Stimulated activated CD8-positive, alpha-beta memory T cell treated with anti-CD3 and anti-CD28 coated beads, Interleukin-12 subunit alpha, Interleukin-12 subunit beta, amount 100 ng/mL, for 24 hours (primary cell): ENCODE results near the gene PKN2.
A peak's percentile ranks its signal among the peaks of the same experiment; 100 is the strongest.
"Not testable (repeated sequence)": the region's sequence is repeated elsewhere in the genome, so short reads cannot be mapped to it uniquely, and the experiment has no call there.

Experiments used
- DNase-seq: peaks from one replicate; pipeline ENCODE4 v3.0.0-alpha.2; 2020; ENCODE audit errors: extremely low read depth

Gene PKN2

DNA sequence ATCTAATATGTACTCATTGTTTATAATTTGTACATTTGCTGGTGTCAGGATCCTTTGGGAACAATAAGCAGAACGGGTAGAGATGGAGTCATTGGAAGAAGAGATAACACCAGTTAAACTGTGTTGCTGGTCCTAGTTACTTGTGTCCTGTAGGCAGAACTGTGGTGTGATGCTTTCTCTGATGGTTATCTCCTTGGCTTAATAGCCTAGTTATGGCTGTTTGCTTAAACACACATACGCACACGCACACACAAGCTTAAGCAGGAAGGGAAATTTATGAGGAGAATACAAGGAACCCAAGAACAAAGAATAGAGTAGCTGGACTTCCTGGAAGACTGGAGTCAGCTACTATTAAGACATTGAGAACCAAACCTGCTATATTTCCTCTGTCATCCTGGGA lies 5.7 kb upstream of the PKN2 start:
- DNase-seq: no peak

DNA sequence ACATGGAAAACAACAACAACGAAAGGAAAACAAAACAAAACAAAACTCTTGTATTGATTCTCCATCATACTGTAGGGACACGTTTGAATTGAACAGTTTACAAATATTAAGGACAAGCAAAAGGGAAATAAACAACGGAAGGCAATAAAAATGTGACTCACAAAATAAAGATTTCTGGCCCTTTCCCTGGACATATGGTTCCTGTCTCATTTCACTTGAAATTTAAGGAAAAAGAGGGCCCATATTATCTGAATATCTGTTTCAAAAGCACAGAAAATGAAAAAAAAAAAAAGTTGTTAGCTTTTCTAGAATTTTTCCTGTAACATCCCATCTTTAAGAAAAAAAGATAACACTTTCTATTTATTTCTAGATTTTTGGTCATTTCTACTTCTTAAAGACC lies 3.6 kb upstream of the PKN2 start:
- DNase-seq: no peak

DNA sequence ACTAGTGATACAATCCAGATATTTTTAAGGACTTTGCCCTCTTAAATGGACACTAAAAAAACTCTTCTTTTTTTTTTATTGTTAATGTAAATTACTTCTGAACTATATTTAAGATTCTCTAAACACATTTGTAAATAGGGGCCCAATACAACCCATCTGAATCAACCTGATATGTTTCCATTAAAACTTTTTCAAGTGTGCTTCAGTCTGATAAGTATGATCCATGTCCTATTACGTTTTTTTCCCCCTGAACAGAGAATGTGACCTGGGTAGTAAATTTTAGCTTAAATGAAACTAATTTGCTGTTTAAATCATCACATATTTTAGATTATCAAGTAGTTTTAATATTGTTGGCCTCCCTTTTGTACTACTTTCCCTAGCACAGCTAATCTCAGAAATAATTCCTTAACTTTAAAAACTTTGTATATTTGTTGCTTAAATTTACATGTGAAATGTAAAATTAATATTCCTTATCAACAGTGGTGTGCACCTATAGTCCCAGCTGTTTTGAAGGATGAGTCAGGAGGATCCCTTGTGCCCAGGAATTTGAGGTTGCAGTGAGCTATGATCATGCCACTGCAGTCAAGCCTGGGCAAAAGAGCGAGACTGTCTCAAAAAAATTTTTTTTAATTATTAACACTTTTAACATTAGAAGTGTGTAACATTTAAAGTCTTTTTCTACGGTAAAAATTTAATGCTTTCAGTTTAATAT lies 3.0 kb upstream of the PKN2 start:
- no peak for DNase-seq

DNA sequence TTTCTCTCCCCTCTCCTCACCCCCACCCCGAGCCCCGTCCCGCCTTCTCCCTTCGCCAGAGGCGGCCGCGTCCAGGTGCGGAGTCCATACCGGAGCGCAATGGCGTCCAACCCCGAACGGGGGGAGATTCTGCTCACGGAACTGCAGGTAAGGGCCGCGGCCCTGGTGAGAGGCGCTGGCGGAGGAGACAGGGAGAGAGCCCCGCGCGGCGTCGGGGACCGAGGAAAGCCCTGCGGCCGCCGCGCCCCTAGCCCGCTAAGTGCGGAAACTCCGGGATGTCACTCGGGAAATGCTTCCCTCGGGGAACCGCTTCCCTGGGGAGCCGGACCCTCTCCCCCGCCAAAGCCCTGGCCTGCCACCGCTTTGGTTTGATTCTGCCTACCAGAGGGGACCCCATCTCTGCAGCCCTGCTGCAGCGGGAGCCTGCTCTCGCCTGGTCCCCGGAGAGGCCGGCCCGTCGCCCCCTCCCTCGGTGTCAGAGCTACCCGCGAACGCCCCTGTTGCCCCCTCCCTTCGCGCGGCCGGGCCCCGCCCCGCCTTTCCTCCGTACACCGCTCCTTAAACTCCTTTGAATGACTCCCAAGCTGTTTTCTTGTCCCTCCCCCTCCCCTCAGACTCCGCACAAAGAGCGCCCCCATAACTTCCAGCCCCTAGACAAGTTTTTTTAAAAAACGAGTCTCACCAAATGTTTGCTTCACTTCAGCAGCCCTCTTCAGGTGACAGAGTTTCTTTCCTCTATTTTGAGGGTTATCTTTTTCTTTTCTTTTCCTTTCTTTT lies 597 bp downstream of the PKN2 start:
- DNase-seq: peak; percentile 31

DNA sequence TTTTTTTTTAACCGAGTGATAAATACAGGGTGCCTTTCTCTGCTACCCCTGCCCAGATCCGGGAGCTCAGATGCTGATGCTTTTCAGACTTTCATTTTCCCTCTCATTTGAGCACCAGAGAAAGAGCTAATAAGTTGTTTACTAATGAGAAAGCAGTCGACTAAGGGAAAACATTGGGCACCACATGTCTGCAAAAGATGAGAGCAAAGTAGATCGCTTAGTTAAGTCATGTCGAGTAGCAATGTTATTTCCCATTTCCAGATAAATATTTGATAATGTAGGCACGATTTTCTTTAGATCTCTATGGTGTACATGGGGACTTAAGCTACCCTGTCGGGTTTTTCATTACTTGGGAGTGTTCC lies 1.2 kb downstream of the PKN2 start:
- DNase-seq: no peak

DNA sequence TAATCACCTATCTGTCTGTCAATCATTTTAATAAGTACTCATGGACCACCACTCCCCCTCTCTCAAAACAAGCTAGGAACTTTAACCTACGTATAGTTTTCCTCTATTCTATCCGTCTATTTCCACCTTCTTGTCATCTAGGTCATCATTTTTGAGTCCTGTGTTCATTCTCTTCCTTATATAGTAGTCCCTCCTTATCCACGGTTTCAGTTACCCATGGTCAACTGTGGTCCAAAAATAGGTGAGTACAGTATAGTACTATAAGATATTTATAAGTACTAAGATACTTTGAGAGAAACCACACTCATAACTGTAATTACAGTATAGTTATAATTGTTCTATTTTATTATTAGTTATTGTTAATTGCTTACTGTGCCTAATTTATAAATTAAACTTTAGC lies 7.5 kb downstream of the PKN2 start:
- DNase-seq: no peak

DNA sequence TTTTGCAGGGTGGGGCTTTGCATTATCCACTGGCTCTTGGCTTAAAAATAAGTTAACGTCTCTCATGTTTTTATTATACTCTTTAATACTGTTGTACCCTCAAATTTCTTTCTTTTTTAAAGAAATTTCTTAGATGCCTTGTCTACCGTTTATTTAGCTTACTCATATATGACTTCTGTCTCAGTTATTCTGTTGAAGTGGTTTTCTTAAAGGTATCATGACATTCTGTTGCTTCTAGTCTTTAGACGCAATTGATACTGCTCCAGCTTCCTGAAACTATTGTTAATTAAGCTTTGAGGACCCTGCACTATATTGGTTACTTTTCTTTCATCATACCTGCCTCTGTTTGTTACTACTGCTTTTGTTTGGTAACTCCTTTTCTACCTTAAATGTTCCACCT lies 11.7 kb downstream of the PKN2 start:
- no peak for DNase-seq

DNA sequence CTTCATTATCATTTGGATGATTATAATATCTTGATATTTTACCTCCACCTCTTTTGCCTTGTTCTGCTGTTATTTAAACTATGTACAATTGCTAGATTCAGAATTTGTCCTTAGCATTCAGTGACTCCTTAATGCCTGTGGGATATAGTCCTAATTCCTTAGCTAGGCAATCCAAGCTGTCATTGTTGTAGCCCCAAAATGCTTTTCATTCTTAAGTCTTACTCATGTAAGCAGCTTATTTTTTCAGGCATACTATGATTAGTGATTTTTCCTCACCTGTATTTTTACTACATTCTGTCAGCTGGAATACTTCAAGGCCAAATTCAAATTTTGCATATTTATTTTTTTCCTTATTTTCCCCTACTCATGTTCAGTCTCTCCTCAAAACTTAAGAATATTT lies 13.4 kb downstream of the PKN2 start:
- DNase-seq: no peak

DNA sequence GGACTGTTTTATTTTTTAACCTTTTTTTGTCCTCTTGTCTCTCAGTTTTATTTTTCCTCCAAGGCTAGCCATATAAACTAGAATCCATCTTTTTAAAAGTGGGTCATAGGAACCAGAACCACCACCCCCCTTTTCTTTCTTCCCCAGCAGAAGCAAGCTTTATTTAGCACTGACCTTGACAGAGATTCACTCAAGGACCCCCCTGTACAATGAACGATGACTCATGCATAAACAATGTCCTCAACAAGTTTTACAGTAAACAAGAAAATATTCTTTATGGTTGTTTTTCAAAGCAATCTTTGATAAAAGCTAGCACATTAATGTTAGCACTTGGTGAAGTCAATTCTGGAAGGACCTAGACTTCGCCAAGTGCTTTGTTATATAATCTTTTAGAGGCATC lies 14.1 kb downstream of the PKN2 start:
- no peak for DNase-seq

DNA sequence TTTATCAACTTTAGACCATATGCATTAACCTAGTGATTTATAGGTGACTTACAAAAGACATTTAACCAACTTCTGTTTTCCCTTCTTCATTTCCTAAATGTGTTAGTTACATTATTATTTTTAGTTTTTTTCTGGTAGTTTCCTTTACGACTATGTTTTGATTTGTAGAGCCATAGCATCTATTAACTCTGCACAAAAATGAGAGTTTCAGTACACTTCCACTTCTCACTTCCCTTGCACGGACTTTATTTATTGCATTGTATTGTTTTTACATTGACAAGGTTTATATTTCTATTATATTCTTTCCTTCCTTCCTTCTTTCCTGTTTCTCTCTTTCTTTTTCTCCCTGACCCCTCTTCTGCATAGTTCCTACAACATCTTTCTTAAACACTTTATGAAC lies 14.7 kb downstream of the PKN2 start:
- DNase-seq: no peak

DNA sequence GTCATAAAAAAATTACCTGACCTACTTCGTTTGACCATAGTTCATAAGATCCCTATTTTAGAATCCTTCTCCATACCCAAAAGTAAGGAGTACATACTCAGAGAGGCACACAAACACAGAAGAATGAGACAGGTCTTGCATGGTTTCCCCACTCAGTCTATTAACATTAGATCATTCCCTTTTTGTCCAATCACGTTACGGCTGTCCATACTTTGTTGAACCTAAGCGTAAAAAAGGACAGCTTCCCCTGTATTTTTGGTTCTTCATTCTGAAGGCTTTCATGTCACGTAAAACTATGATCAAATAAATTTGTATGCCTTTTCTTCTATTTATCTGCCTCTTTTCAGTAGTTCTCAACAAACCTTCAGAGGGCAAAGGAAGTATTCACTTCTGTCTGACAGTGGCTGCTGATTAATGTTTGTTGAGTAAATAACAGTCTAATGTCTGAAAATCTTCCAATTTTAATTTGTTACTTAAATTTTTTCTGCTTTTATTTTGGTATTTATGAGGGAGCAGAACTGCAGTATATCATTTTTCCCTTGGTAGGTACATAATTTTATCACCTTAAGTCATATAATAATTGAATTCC lies 16.4 kb downstream of the PKN2 start:
- no peak for DNase-seq

DNA sequence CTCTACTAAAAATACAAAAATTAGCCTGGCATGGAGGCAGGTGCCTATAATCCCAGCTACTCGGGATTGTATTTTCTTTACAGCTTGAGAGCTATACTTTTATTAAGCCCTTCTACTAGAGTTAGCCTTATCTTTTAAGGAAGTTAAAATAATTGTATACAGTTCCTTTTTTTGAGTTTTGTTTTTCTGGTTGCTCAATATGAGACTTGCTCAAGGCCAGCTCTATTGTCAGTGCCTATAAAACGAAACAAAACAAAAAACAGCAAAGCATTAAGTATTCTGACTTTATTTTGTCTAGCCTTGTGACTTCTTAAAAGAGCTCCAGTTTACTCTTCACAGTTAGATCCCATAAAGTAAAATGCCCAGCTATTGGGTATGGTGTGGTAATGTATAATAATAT lies 17.2 kb downstream of the PKN2 start:
- DNase-seq: no peak

DNA sequence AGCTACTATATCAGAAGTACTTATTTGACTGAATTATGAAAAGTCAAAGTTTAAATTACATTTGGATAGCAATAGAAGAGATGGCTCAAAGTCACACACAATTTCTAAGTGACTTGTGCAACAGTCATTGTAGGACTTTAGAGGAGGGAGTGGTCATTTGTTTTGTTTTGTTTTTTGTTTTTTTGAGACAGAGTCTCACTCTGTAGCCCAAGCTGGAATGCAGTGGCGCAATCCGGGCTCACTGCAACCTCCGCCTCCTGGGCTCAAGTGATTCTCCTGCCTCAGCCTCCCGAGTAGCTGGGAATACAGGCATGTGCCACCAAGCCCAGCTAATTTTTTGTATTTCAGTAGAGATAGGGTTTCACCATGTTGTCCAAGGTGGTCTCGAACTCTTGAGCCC lies 17.7 kb downstream of the PKN2 start:
- DNase-seq: not testable (repeated sequence)

DNA sequence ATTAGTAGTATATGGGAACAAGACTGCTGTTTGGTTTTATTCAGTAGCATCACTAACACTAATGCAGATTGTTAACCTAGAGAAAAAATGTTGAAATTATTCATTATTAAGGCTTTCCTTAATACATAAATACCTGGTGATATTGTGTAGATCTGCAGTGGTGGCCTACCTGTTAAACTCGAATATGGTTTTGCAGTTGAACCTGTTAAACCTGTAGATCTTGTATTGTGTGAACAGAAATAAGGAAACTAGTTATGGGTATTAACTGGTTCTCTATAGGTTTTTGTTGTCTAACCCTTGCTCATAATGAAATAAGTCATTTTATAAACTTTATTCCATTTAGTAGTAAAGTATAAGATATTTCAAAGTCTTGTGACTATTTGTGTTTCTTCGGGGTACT lies 23.9 kb downstream of the PKN2 start:
- DNase-seq: no peak

DNA sequence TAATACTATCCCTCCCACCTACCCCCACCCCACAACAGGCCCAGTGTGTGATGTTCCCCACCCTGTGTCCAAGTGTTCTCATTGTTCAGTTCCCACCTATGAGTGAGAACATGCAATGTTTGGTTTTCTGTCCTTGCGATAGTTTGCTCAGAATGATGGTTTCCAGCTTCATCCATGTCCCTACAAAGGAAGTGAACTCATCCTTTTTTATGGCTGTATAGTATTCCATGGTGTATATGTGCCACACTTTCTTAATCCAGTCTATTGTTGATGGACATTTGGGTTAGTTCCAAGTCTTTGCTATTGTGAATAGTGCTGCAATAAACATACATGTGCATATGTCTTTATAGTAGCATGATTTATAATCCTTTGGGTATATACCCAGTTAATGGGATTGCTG lies 28.8 kb downstream of the PKN2 start:
- not testable (repeated sequence) for DNase-seq

DNA sequence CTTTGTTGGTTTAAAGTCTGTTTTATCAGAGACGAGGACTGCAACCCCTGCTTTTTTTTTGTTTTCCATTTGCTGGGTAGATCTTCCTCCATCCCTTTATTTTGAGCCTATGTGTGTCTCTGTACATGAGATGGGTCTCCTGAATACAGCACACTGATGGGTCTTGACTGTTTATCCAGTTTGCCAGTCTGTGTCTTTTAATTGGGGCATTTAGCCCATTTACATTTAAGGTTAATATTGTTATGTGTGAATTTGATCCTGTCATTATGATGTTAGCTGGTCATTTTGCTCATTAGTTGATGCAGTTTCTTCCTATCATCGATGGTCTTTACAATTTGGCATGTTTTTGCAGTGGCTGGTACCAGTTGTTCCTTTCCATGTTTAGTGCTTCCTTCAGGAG lies 32.5 kb downstream of the PKN2 start:
- not testable (repeated sequence) for DNase-seq

DNA sequence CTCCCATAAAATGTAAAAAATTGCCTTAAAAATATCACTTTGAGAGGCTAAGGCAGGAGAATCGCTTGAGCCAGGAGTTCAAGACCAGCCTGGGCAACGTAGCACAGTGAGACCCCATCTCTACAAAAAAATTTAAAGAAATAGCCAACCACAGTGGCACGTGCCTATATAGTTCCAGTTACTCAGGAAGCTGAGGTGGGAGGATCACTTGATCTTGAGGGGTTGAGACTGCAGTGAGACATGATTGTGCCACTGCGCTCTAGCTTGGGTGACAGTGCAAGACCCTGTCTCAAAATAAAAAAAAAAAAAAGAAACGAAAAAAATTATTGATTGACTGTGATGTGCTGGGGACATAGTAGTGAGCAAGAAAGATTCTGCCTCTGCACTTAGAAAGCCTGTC lies 38.4 kb downstream of the PKN2 start:
- DNase-seq: no peak

DNA sequence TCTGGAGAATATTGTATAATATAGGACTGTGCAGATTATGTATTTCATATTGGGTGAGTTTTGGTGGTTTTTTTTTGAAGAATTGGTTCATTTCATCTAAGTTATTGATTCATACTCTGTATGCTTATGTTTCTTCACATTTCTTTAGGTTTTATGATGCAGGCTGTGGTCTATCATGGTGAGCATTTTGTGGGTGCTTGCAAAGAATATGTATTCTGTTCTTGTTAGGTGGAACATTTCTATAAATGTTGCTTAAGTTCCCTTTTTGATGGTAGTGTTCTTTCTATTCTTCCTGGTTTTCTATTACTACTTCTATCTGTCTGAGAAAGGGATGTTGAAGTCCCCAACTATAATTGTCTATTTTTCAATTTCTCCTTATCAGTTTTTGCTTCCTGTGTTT lies 42.6 kb downstream of the PKN2 start:
- no peak for DNase-seq

DNA sequence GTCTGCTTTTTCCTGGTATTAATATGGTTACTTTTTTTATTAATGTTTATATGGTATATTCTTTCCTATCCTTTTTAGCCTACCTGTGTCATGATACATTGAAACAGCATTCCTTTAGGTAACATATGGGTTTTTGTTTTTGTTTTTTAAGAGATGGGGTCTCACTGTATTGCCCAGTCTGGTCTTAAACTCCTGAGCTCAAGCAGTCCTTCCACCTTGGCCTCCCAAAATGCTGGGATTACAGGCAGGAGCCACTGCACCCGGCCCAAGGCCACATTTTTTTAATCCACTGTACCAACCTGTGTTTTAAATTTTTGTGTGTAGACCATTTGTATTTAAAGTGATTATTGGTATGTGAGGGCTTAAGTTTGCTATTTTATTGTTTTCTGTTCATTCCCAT lies 43.1 kb downstream of the PKN2 start:
- no peak for DNase-seq

DNA sequence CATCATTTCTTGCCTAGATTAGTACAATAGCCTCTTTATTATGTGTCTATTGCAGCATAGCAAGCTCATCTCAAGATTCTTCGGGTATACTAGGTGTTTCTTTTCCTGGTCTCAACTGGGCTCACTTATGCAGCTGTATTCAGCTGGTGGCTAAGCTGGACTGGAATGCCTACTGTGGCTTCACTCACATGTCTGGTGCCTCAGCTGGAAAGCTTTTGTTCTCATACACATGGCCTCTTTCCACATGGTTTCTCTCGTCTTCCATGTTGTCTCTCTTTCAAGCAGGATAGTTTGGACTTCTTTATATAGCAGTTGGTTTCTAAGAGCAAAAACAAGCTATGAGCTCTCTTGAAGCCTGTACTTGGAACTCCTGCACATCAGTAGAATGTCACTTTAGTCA lies 45.2 kb downstream of the PKN2 start:
- DNase-seq: no peak

DNA sequence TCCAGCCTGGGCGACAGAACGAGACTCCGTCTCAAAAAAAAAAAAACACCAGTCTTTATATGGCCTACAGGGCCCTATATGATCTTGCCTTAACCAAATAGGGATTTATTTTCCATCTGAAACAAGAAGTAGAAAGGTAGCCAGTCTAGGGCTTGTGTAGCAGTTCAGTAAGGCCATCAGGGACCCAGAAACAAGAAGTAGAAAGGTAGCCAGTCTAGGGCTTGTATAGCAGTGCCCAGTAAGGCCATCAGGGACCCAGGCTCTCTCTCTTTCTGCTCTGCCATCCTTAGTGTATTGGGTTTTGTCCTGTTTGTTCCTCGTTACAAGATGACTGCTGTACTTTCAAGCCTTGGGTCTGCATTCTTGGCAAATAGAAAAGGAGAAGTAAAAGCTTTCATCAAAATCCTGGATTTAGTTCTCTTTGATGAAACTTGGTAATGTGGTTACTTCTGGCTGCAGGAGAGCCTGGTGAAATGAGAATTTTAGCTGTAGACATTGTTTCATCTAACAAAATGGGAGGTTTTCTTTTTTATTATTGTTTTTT lies 46.1 kb downstream of the PKN2 start:
- DNase-seq: no peak

DNA sequence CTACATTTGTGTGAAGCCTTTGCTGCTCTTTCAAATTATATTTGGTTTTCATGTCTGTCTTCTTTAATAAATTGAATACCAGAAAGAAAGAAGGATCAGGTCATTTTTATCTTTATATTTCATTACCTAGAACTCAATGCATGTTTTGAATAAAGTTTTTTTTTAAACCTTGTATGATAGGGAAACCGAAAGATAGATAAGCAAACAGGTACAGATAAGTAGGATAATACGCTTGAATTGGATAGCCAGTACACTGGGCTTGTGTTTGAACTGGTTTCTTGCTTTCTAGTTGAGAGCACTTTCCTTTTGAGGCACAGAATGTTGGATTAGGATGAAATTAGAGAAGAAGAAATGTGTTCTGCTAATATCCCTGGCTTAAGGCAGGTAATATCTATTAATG lies 46.9 kb downstream of the PKN2 start:
- DNase-seq: no peak
